ENCODE measurements around the gene TLR6.

DNA sequence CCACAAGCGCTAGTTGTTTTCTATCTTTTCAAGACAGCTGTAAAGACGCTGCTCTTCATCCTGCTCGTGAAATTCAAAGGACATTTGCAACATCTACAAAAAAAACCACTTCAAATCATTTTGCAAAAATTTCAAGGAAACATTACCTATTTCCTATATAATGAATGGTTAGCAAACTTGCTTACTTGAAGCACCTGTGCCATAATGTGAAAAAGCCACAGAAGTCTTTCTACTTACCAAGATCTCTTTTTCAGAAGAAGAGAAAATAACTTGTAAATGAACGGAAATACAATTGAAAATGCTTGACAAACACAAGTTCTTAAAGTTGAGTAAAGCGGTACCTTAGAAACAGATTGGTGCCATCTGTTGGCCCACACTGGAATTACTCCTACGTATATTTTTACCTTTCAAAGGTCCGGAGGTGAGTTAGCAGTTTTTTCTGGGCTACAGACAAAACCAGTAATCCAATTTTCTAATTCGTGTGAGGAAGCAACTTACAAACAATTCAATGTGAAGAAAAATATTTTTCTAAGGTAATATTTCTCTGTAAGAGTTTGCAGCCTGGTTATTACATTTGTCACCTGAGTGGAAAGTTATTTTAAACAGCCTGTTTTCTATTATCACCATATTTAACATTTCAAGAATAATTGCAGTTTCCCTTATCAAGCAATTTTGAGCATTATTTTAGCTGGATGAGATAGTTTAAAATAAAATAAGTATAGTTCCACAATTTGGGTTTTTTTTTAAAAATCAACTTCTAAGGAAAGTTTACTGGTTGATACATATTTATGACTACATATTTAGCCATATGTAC is at the start of gene TLR6:
- TF ChIP-seq GATA2 (IDR thresholded peaks at IDR 0.05; ENCODE audit: low read depth, low read length), result no peak
- no peak for TF ChIP-seq GATA3 (IDR thresholded peaks at IDR 0.05; ENCODE audit: low read depth, low read length)
